Suprapubic skin (tissue), 4 donors: ENCODE data around the gene KCNK3. TPM values are rescaled to one million over a fixed set of nuclear protein-coding genes. Genes with fewer than 3 reads are reported as not detected.
"Not testable (repeated sequence)": the region's sequence is repeated elsewhere in the genome, so short reads cannot be mapped to it uniquely, and the experiment has no call there.

Experiments
- DNase-seq, 2 donors: peaks; one replicate each; pipeline ENCODE4 v3.0.0-alpha.2; 2019; ENCODE audit warnings: low spot score in 2 of 2
- H3K27ac ChIP-seq: fragments of 200-600 bp; sonication (generic); one replicate; pipeline ENCODE4 v1.5.1; 2019
- H3K27me3 ChIP-seq: fragments of 200-600 bp; sonication (generic); one replicate; pipeline ENCODE4 v1.5.1; 2019
- H3K36me3 ChIP-seq: fragments of 200-600 bp; sonication (generic); one replicate; pipeline ENCODE4 v1.5.1; 2019
- H3K4me1 ChIP-seq: fragments of 200-600 bp; sonication (generic); one replicate; pipeline ENCODE4 v1.5.1; 2019
- H3K4me3 ChIP-seq: fragments of 200-600 bp; sonication (generic); one replicate; pipeline ENCODE4 v1.5.1; 2019; ENCODE audit warnings: mild to moderate bottlenecking
- H3K9me3 ChIP-seq: fragments of 200-600 bp; sonication (generic); one replicate; pipeline ENCODE4 v1.5.1; 2019
- CTCF ChIP-seq, 2 donors: fragments of 200-600 bp in 1 of 2; fragments of 450-650 bp in 1 of 2; sonication (generic) in 1 of 2; IDR thresholded peaks; one replicate each; pipeline ENCODE4 v1.5.1; 2016 to 2019; ENCODE audit warnings: antibody characterized with exemption in 2 of 2, mild to moderate bottlenecking in 1 of 2, moderate library complexity in 1 of 2
- EP300 ChIP-seq: sonication (generic); formaldehyde crosslinking; IDR thresholded peaks from one replicate; pipeline ENCODE4 v1.6.1; 2017; ENCODE audit warnings: antibody characterized with exemption
- POLR2A ChIP-seq, 2 donors: fragments of 450-650 bp; IDR thresholded peaks; one replicate each; pipeline ENCODE4 v1.6.1; 2017; ENCODE audit warnings: antibody characterized with exemption in 2 of 2, mild to moderate bottlenecking in 2 of 2, moderate library complexity in 2 of 2
- POLR2AphosphoS5 ChIP-seq, 3 donors: sonication (generic); formaldehyde crosslinking; IDR thresholded peaks; one replicate each; pipeline ENCODE4 v1.6.1; 2017; ENCODE audit warnings: antibody characterized with exemption in 3 of 3
- WGBS: methylation state at CpG from one replicate; pipeline ENCODE4 v1.1.5; 2018; 5-methylcytosine and 5-hydroxymethylcytosine counted together
- total RNA-seq, 4 donors: library from RNA; depleted of rRNA; stranded (reverse); fragments of >200 nt; gene quantifications; one replicate each; pipeline ENCODE4 v1.1.0, GENCODE V29; 2016

Gene KCNK3
- total RNA-seq, 4 donors from 2014 or later: 0.83 to 1.2 (median 1.1) TPM; not detected in 1

GRCh38 chr2:26746934-26747333 is 54.4 kb downstream of the KCNK3 start:
- H3K9me3 ChIP-seq: no peaks in the 10 kb centered on the region
- H3K27me3 ChIP-seq: no peaks in the 10 kb centered on the region
- DNase-seq: no peak
- WGBS: 65% methylated on average over 3 of the region's 3 CpGs
- no peaks in the 10 kb centered on the region for H3K4me1 ChIP-seq
- no peak overlapping the region for H3K4me3 ChIP-seq
- H3K36me3 ChIP-seq: no peaks in the 10 kb centered on the region
- no peak overlapping the region for H3K27ac ChIP-seq
- TF ChIP-seq EP300 (no peak), POLR2A (IDR thresholded peaks at IDR 0.05) (no peak), POLR2AphosphoS5 (IDR thresholded peaks at IDR 0.05) (no peak), CTCF (IDR thresholded peaks at IDR 0.05) (no peak)

- WGBS: 58% methylated on average over 8 of the region's 8 CpGs
- not testable (repeated sequence) for H3K36me3 ChIP-seq, H3K27me3 ChIP-seq, H3K9me3 ChIP-seq, H3K4me1 ChIP-seq, H3K4me3 ChIP-seq, H3K27ac ChIP-seq, DNase-seq
These were observed 57.4 kb downstream of the KCNK3 start for GRCh38 chr2:26749787-26750420.

- H3K27ac ChIP-seq, H3K36me3 ChIP-seq, H3K4me1 ChIP-seq, H3K9me3 ChIP-seq, DNase-seq, H3K4me3 ChIP-seq, H3K27me3 ChIP-seq: not testable (repeated sequence)
- 85% methylated on average over 11 of the region's 11 CpGs for WGBS
These were observed 57.9 kb downstream of the KCNK3 start for GRCh38 chr2:26750467-26750866.

GRCh38 chr2:26752656-26753055 is 60.1 kb downstream of the KCNK3 start:
- no peak for TF ChIP-seq POLR2AphosphoS5 (IDR thresholded peaks at IDR 0.05)
- no peak for TF ChIP-seq EP300
- no peak for TF ChIP-seq POLR2A (IDR thresholded peaks at IDR 0.05)
- TF ChIP-seq CTCF (IDR thresholded peaks at IDR 0.05): no peak
- Histone ChIP-seq H3K4me3 (no peak overlapping the region), H3K27me3 (no peaks in the 10 kb centered on the region), H3K27ac (no peak overlapping the region), H3K9me3 (no peaks in the 10 kb centered on the region), H3K4me1 (no peaks in the 10 kb centered on the region), H3K36me3 (no peaks in the 10 kb centered on the region)
- no peak for DNase-seq
- WGBS: 51% methylated on average over 3 of the region's 3 CpGs

GRCh38 chr2:26754539-26754938 is 62.0 kb downstream of the KCNK3 start:
- Histone ChIP-seq H3K9me3 (no peaks in the 10 kb centered on the region), H3K36me3 (no peaks in the 10 kb centered on the region), H3K4me3 (no peak overlapping the region), H3K4me1 (peaks cover 11% of the 10 kb centered on the region), H3K27me3 (no peaks in the 10 kb centered on the region), H3K27ac (no peak overlapping the region)
- TF ChIP-seq POLR2AphosphoS5 (IDR thresholded peaks at IDR 0.05): no peak
- 93% methylated on average over 4 of the region's 4 CpGs for WGBS
- no peak for DNase-seq

- Histone ChIP-seq H3K27ac (no peak overlapping the region), H3K4me1 (peaks cover 11% of the 10 kb centered on the region), H3K4me3 (no peak overlapping the region), H3K36me3 (no peaks in the 10 kb centered on the region), H3K9me3 (no peaks in the 10 kb centered on the region), H3K27me3 (no peaks in the 10 kb centered on the region)
- TF ChIP-seq CTCF (IDR thresholded peaks at IDR 0.05): no peak
- TF ChIP-seq EP300: no peak
- no peak for TF ChIP-seq POLR2AphosphoS5 (IDR thresholded peaks at IDR 0.05)
- no peak for TF ChIP-seq POLR2A (IDR thresholded peaks at IDR 0.05)
- 65% methylated on average over 4 of the region's 4 CpGs for WGBS
- DNase-seq: no peak
These were observed 62.6 kb downstream of the KCNK3 start for GRCh38 chr2:26754972-26755670.

- Histone ChIP-seq H3K36me3 (no peaks in the 10 kb centered on the region), H3K9me3 (no peaks in the 10 kb centered on the region), H3K27me3 (no peaks in the 10 kb centered on the region), H3K27ac (no peak overlapping the region), H3K4me3 (no peak overlapping the region), H3K4me1 (peaks cover 11% of the 10 kb centered on the region)
- WGBS: 77% methylated on average over 5 of the region's 5 CpGs
- DNase-seq: no peak
- no peak for TF ChIP-seq CTCF (IDR thresholded peaks at IDR 0.05)
- TF ChIP-seq POLR2AphosphoS5 (IDR thresholded peaks at IDR 0.05): no peak
These were observed 63.8 kb downstream of the KCNK3 start for GRCh38 chr2:26756337-26756736.
